K562 (cell line): ENCODE results near the gene ZNF780B. TPM values are rescaled to one million over a fixed set of nuclear protein-coding genes. Genes with fewer than 3 reads are reported as not detected.
A peak's percentile ranks its signal among the peaks of the same experiment; 100 is the strongest.

ENCODE experiments used
- ATAC-seq: fragments of 200-7000 bp; cut with Tn5 transposase; 3 replicates; pipeline ENCODE4 v1.9.1; 2020; ENCODE audit warnings: moderate library complexity
- BruUV-seq: library from RNA; stranded (reverse); fragments of 400-500 nt; replicated peaks from 2 replicates; lab custom pipeline; 2021; lab: Mats Ljungman, UMichigan
- CTCF ChIA-PET: fragments of 300-600 bp; formaldehyde crosslinking; extraction: SDS; loops from one replicate; lab custom pipeline; 2021; ENCODE audit warnings: low intra/inter-chr PET ratio; lab: Yijun Ruan, JAX
- POLR2A ChIA-PET: fragments of 300-600, 350-650 bp; sonication (Branson Sonifier 250); formaldehyde crosslinking; extraction: SDS; loops from one replicate; lab custom pipeline; 2021; ENCODE audit warnings: antibody characterized with exemption, inconsistent platforms; lab: Yijun Ruan, JAX
- DNase-seq, 4 experiments: peaks; one replicate each; pipeline versions ENCODE4 v3.0.0 to v3.0.0-alpha.2; 2011 to 2018; ENCODE audit warnings: low spot score in 3 of 4, mixed read lengths in 3 of 4; ENCODE audit errors: extremely low read depth in 1 of 4
- FAIRE-seq: peaks from 2 replicates; lab custom pipeline; 2011; peaks lifted over from hg19 to GRCh38; lab: Jason Lieb, UNC
- H2AFZ ChIP-seq: 2 replicates; pipeline ENCODE4 v1.6.0; 2011; ENCODE audit warnings: low read depth, low read length, control low read depth, inconsistent platforms
- H3K27ac ChIP-seq: fragments of 200-600 bp; 3 replicates; pipeline ENCODE4 v1.8.0; 2011; ENCODE audit warnings: low read depth, mild to moderate bottlenecking, control low read depth, inconsistent platforms, low read length, moderate library complexity, mixed read lengths; ENCODE audit errors: extremely low read depth
- H3K27me3 ChIP-seq, 2 experiments: fragments of 300-600 bp in 1 of 2; 2 replicates in 1 of 2; 3 replicates in 1 of 2; pipeline versions ENCODE4 v1.6.0 to v1.8.0; 2011; ENCODE audit warnings: inconsistent platforms in 2 of 2, low read length in 2 of 2, mild to moderate bottlenecking in 1 of 2, mixed read lengths in 1 of 2, moderate library complexity in 1 of 2; ENCODE audit not compliant: control insufficient read depth in 2 of 2, insufficient read depth in 2 of 2
- H3K36me3 ChIP-seq: fragments of 300-600 bp; 3 replicates; pipeline ENCODE4 v1.8.0; 2011; ENCODE audit warnings: mild to moderate bottlenecking, low read length, inconsistent platforms; ENCODE audit not compliant: control insufficient read depth, insufficient read depth
- H3K4me1 ChIP-seq, 2 experiments: fragments of 200-600 bp in 1 of 2; replicated peaks in 1 of 2; 2 replicates in 1 of 2; 3 replicates in 1 of 2; pipeline versions ENCODE4 v1.5.1 to v1.8.0; 2011; ENCODE audit warnings: inconsistent platforms in 2 of 2, low read length in 2 of 2, mild to moderate bottlenecking in 1 of 2, mixed read lengths in 1 of 2, moderate library complexity in 1 of 2; ENCODE audit not compliant: control insufficient read depth in 2 of 2, insufficient read depth in 2 of 2
- H3K4me2 ChIP-seq: 2 replicates; pipeline ENCODE4 v1.6.1; 2011; ENCODE audit warnings: low read length, control low read depth, inconsistent platforms, mixed read lengths; ENCODE audit not compliant: insufficient read depth
- H3K4me3 ChIP-seq: fragments of 200-600 bp; sonication (generic), shearing (Covaris generic); 2 replicates; pipeline ENCODE4 v1.5.1; 2016; ENCODE audit warnings: control low read depth, inconsistent platforms
- H3K79me2 ChIP-seq: fragments of 200-600 bp; 3 replicates; pipeline ENCODE4 v1.8.0; 2011; ENCODE audit warnings: low read length, inconsistent platforms; ENCODE audit not compliant: control insufficient read depth, insufficient read depth
- H3K9ac ChIP-seq, 2 experiments: 2 replicates each; pipeline versions ENCODE4 v1.6.0 to v1.6.1; 2011; ENCODE audit warnings: low read depth in 2 of 2, low read length in 2 of 2, control low read depth in 1 of 2, inconsistent platforms in 1 of 2, mild to moderate bottlenecking in 1 of 2, mixed read lengths in 1 of 2; ENCODE audit not compliant: insufficient read depth in 1 of 2
- H3K9me1 ChIP-seq: one replicate; pipeline ENCODE4 v1.6.0; 2011; ENCODE audit warnings: inconsistent platforms, mild to moderate bottlenecking, low read length, moderate library complexity; ENCODE audit not compliant: control insufficient read depth, insufficient read depth
- H3K9me3 ChIP-seq: replicated peaks from 2 replicates; pipeline ENCODE4 v1.5.1; 2011; ENCODE audit warnings: low read depth, low read length, inconsistent platforms; ENCODE audit not compliant: control insufficient read depth, insufficient read depth
- H4K20me1 ChIP-seq: replicated peaks from 2 replicates; pipeline ENCODE4 v1.6.1; 2011; ENCODE audit warnings: low read length, inconsistent platforms, mixed read lengths; ENCODE audit not compliant: control insufficient read depth, insufficient read depth
- ZC3H11A ChIP-seq: IDR thresholded peaks from 2 replicates; pipeline ENCODE4 v1.6.1; 2012; ENCODE audit warnings: low read depth, low read length, improper control_type of control experiment
- ZNF75A ChIP-seq: fragments of 450-650 bp; formaldehyde crosslinking; IDR thresholded peaks from 2 replicates; pipeline ENCODE4 v1.4.0; 2020; ENCODE audit warnings: mild to moderate bottlenecking
- WGBS: fragments of 100-300 bp; shearing (Covaris generic); methylation state at CpG from one replicate; pipeline ENCODE4 v1.1.6; 2016; ENCODE audit warnings: low coverage, mixed read lengths; ENCODE audit not compliant: insufficient coverage; ENCODE audit errors: missing lambda C conversion rate; 5-methylcytosine and 5-hydroxymethylcytosine counted together
- in situ Hi-C: fragments of 300-500 bp; cut with MboI; formaldehyde crosslinking; loops from 4 replicates; pipeline ENCODE4 v1.15.0; 2018; ENCODE audit warnings: inconsistent platforms, mixed read lengths
- intact Hi-C: fragments of 100-400 bp; cut with micrococcal nuclease; formaldehyde crosslinking; loops from 2 replicates; pipeline ENCODE4 v1.14.2; 2022
- polyA plus RNA-seq, 8 experiments: library from polyadenylated mRNA; depleted of rRNA in 4 of 8; stranded (reverse) in 5 of 8; unstranded in 3 of 8; fragments of >200 nt; fragmentation: Nextera tagmentation in 2 of 8; fragmentation: Illumina TruSeq in 1 of 8; extraction: Ambion mirVana in 2 of 8; extraction: Trizol in 1 of 8; gene quantifications; 2 replicates each; pipeline versions ENCODE4 v1.2.1 to v1.2.3, GENCODE V29; 2011 to 2014; ENCODE audit warnings: inconsistent platforms in 1 of 8, missing spikeins in 1 of 8
- total RNA-seq, 7 experiments: library from RNA; depleted of rRNA in 6 of 7; stranded (reverse); fragments of >200 nt in 6 of 7; fragmentation: Illumina TruSeq in 2 of 7; extraction: Trizol in 2 of 7; gene quantifications; 2 replicates each; pipeline versions ENCODE4 v1.2.1 to v1.2.3, GENCODE V29; 2011 to 2021; ENCODE audit warnings: low replicate concordance in 1 of 7
- TF ChIP-seq, protein P1 (sequence below): sonication (generic); formaldehyde crosslinking; IDR thresholded peaks from 2 replicates; pipeline ENCODE4 v1.8.1; 2023; ENCODE audit warnings: mild to moderate bottlenecking, missing genetic modification reagents
- TF ChIP-seq, protein P2 (sequence below): fragments of 250-450 bp; sonication (Bioruptor Pico); IDR thresholded peaks from 2 replicates; pipeline ENCODE4 v1.5.1; 2021; ENCODE audit warnings: mild to moderate bottlenecking

ZNF780B gene
- total and polyA plus RNA-seq, 9 of the 15 experiments (the other 6 are each of a cell fraction or from before 2014, with no cell fraction given), result 3.9 to 18.4 (median 8.8) TPM

DNA sequence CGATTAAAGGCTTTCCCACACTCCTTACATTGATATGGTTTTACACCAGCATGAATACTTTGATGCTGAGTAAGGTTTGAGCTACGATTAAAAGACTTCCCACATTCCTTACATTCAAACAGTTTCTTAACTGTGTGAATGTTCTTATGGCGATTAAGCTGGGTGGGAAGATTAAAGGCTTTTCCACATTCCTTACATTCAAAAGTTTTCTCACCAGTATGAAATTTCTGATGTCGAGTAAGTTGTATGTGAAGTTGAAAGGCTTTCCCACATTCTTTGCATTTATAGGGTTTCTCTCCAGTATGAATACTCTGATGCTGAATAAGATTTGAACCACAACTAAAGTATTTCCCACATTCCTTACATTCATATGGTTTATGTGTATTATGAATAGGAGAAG is 20.0 kb downstream of the ZNF780B start:
- H3K9ac ChIP-seq, result no peak overlapping the region
- H3K4me2 ChIP-seq, result no peak overlapping the region
- no peak for FAIRE-seq
- H3K9me1 ChIP-seq, result no peaks in the 10 kb centered on the region
- H3K4me3 ChIP-seq, result no peak overlapping the region
- no peak for DNase-seq
- H4K20me1 ChIP-seq, result no peaks in the 10 kb centered on the region
- no peaks in the 10 kb centered on the region for H3K27me3 ChIP-seq
- H3K4me1 ChIP-seq, result no peaks in the 10 kb centered on the region
- no peak overlapping the region for H2AFZ ChIP-seq
- no TSS peak for BruUV-seq
- ATAC-seq, result no peak
- intact Hi-C loops (no loop called here), in situ Hi-C loops (no loop called here)
- H3K79me2 ChIP-seq, result no peaks in the 10 kb centered on the region
- no peaks in the 10 kb centered on the region for H3K36me3 ChIP-seq
- H3K27ac ChIP-seq, result no peak overlapping the region
- CTCF ChIA-PET, result interaction anchor here (0.6 kb wide), 1 partner anchor 35 kb away, joined by 5 read pairs; no protein-coding TSS in a partner anchor
- H3K9me3 ChIP-seq, result peaks cover 12% of the 10 kb centered on the region
- POLR2A ChIA-PET, result no interaction called here
- TF ChIP-seq, protein P1, sequence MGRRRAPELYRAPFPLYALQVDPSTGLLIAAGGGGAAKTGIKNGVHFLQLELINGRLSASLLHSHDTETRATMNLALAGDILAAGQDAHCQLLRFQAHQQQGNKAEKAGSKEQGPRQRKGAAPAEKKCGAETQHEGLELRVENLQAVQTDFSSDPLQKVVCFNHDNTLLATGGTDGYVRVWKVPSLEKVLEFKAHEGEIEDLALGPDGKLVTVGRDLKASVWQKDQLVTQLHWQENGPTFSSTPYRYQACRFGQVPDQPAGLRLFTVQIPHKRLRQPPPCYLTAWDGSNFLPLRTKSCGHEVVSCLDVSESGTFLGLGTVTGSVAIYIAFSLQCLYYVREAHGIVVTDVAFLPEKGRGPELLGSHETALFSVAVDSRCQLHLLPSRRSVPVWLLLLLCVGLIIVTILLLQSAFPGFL (CRISPR knock-in tag), result no peak
- TF ChIP-seq ZC3H11A (no peak), ZNF75A (peak; percentile 48; the same call in 1 of the 2 replicates)
- TF ChIP-seq, protein P2, sequence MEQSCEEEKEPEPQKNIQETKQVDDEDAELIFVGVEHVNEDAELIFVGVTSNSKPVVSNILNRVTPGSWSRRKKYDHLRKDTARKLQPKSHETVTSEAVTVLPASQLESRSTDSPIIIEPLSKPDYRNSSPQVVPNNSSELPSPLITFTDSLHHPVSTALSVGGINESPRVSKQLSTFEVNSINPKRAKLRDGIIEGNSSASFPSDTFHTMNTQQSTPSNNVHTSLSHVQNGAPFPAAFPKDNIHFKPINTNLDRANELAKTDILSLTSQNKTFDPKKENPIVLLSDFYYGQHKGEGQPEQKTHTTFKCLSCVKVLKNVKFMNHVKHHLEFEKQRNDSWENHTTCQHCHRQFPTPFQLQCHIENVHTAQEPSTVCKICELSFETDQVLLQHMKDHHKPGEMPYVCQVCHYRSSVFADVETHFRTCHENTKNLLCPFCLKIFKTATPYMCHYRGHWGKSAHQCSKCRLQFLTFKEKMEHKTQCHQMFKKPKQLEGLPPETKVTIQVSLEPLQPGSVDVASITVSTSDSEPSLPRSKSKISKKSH (CRISPR knock-in tag), result no peak
- WGBS, result 45% methylated on average over 4 of the region's 4 CpGs
